GM20000 (cell line): ENCODE results near the gene LTF.

Experiments used
- DNase-seq: peaks from one replicate; pipeline ENCODE4 v3.0.0; 2012; ENCODE audit warnings: low spot score
- CTCF ChIP-seq: IDR thresholded peaks from 2 replicates; pipeline ENCODE4 v1.5.1; 2012; ENCODE audit warnings: mild to moderate bottlenecking, control low read depth; ENCODE audit errors: extremely low read depth, missing control alignments

LTF gene

GRCh38 chr3:46488735-46489361 lies 24.1 kb upstream of the LTF start:
- peak; percentile 100 for TF ChIP-seq CTCF
- DNase-seq = peak; percentile 95

DNA sequence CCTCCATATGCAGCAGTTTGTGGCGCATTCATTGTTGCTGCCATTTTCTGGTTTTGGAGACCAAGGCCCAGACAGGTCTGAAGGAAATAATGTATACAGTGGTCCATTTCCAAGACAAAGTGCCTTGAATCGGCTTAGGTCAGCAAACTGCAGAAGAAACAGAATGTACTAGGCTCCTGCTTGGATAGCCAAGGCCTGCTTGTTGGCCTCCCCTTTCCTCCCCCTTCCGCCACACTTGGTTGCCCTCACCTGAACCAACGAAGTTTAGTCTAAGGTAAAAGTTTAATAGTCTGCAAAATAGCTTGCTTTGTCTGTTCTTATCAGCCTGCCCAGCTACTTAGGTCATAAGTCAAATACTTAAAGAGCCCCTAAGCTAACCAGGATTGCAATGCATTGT lies 21.1 kb upstream of the LTF start:
- DNase-seq = no peak

GRCh38 chr3:46484911-46485778 lies 20.4 kb upstream of the LTF start:
- no peak for DNase-seq
- TF ChIP-seq CTCF = no peak

More for the DNA sequence above, 21.1 kb upstream of the LTF start:
- no peak for TF ChIP-seq CTCF

DNA sequence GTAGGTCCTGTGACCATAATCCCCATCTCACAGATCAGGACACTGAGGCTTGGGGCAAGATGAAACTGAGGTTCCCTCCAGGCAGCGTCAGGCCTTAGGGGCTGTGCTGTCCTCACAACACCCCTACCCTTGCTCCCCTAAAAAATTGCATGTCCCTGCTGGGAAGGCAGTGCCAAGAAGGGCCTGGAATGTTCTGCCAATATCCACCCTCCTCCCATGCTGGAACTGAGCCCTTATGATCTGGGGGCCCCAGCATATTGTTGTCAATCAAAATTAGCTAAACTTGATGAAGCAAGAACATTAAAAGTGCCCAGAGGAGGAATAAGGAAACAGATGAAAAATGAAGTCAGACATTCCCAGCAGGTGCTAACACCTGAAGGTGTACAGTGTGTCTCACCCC lies 19.7 kb upstream of the LTF start:
- no peak for DNase-seq
- TF ChIP-seq CTCF = no peak

DNA sequence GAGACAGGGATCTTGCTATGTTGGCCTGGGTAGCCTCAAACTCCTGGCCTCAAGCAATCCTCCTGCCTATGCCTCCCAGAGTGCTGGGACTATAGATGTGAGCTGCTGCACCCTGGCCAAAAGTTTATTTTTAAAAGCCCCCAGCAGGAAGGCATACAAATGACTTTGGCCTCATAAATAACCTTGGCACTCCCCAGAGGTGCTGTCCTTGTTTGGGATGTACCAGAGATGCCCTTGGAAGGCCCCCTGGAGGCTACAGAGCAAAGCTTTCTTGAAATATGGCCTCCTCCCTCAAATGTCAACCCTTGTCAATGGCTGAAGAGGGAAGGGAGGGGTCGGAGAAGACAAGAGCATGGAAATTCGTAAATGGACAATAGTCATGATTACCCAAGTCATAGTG lies 19.1 kb upstream of the LTF start:
- no peak for TF ChIP-seq CTCF
- no peak for DNase-seq

DNA sequence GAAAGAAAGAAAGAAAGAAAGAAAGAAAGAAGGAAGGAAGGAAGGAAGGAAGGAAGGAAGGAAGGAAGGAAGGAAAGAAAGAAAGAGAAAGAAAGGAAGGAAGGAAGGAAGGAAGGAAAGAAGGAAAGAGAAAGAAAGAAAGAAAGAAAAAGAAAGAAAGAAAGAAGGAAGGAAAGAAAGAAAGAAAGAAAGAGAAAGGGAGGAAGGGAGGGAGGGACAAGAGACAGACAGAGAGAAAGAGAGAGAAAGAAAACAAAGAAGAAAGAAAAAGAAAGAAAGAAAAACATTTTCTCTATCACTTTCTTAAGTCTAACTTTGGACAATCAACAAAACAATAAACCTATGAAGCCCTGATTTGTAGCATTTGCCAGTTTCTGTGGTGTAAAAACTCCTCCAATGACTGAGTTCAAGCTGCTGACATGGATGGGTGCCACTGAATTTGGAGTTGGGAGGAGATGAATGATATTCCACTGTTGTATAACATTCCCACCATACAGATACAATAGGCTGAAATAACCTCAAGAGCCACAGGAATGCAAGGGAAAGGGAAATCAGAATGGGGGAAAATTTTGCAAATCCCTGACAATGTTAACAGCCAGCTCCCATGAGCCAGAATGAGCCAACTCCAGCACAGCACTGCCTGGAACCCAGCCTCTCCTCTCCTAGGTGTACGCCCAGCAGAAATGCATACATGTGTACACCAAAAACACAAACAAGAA lies 18.1 kb upstream of the LTF start:
- no peak for DNase-seq
- no peak for TF ChIP-seq CTCF

GRCh38 chr3:46481636-46482035 lies 16.9 kb upstream of the LTF start:
- no peak for TF ChIP-seq CTCF

More at GRCh38 chr3:46481636-46482035, 16.9 kb upstream of the LTF start:
- no peak for DNase-seq
